HEK293 (cell line): ENCODE results near the gene TTLL9.

Experiments
- GFI1B ChIP-seq: fragments of 450-650 bp; formaldehyde crosslinking; IDR thresholded peaks from 2 replicates; pipeline ENCODE4 v1.5.1; 2016; ENCODE audit warnings: missing biosample characterization, missing genetic modification characterization
- IKZF3 ChIP-seq: fragments of 450-650 bp; IDR thresholded peaks from 2 replicates; pipeline ENCODE4 v1.5.0; 2018; ENCODE audit warnings: missing biosample characterization, mild to moderate bottlenecking, missing genetic modification characterization, moderate library complexity
- TCF7L2 ChIP-seq: IDR thresholded peaks from 2 replicates; pipeline ENCODE4 v1.6.1; 2011; ENCODE audit warnings: low read depth, mild to moderate bottlenecking, inconsistent platforms, low read length, moderate library complexity, borderline replicate concordance
- ZBTB21 ChIP-seq: fragments of 450-650 bp; formaldehyde crosslinking; IDR thresholded peaks from 2 replicates; pipeline ENCODE4 v1.5.1; 2017; ENCODE audit warnings: missing biosample characterization, missing genetic modification characterization
- ZNF10 ChIP-seq: fragments of 450-650 bp; formaldehyde crosslinking; IDR thresholded peaks from 2 replicates; pipeline ENCODE4 v1.5.1; 2017; ENCODE audit warnings: missing biosample characterization, missing genetic modification characterization
- ZNF114 ChIP-seq: fragments of 450-650 bp; formaldehyde crosslinking; IDR thresholded peaks from 2 replicates; pipeline ENCODE4 v1.5.0; 2017; ENCODE audit warnings: missing biosample characterization, missing genetic modification characterization
- ZNF221 ChIP-seq: fragments of 450-650 bp; formaldehyde crosslinking; IDR thresholded peaks from 2 replicates; pipeline ENCODE4 v1.5.1; 2017; ENCODE audit warnings: missing biosample characterization, missing genetic modification characterization, borderline replicate concordance
- ZNF248 ChIP-seq: fragments of 450-650 bp; formaldehyde crosslinking; IDR thresholded peaks from 2 replicates; pipeline ENCODE4 v1.5.1; 2017; ENCODE audit warnings: missing biosample characterization, missing genetic modification characterization
- ZNF626 ChIP-seq: fragments of 450-650 bp; sonication (Bioruptor Pico); formaldehyde crosslinking; IDR thresholded peaks from 2 replicates; pipeline ENCODE4 v1.5.1; 2018; ENCODE audit warnings: missing biosample characterization, missing genetic modification characterization, inconsistent platforms
- ZNF76 ChIP-seq: fragments of 450-650 bp; formaldehyde crosslinking; IDR thresholded peaks from 2 replicates; pipeline ENCODE4; 2016; ENCODE audit warnings: low read depth, missing biosample characterization, missing genetic modification characterization, borderline replicate concordance
- ZNF792 ChIP-seq: fragments of 450-650 bp; formaldehyde crosslinking; IDR thresholded peaks from 2 replicates; pipeline ENCODE4 v1.5.1; 2016; ENCODE audit warnings: missing biosample characterization, missing genetic modification characterization
- TF ChIP-seq, protein P1 (sequence below): fragments of 450-650 bp; formaldehyde crosslinking; IDR thresholded peaks from 2 replicates; pipeline ENCODE4 v1.5.1; 2016; ENCODE audit warnings: missing biosample characterization, missing genetic modification characterization
- TF ChIP-seq, protein P2 (sequence below): fragments of 450-650 bp; formaldehyde crosslinking; IDR thresholded peaks from 2 replicates; pipeline ENCODE4 v1.5.1; 2016; ENCODE audit warnings: missing biosample characterization, missing genetic modification characterization
- TF ChIP-seq, protein P3 (sequence below): fragments of 450-650 bp; formaldehyde crosslinking; IDR thresholded peaks from 2 replicates; pipeline ENCODE4 v1.5.1; 2016; ENCODE audit warnings: missing biosample characterization, missing genetic modification characterization

DNA sequence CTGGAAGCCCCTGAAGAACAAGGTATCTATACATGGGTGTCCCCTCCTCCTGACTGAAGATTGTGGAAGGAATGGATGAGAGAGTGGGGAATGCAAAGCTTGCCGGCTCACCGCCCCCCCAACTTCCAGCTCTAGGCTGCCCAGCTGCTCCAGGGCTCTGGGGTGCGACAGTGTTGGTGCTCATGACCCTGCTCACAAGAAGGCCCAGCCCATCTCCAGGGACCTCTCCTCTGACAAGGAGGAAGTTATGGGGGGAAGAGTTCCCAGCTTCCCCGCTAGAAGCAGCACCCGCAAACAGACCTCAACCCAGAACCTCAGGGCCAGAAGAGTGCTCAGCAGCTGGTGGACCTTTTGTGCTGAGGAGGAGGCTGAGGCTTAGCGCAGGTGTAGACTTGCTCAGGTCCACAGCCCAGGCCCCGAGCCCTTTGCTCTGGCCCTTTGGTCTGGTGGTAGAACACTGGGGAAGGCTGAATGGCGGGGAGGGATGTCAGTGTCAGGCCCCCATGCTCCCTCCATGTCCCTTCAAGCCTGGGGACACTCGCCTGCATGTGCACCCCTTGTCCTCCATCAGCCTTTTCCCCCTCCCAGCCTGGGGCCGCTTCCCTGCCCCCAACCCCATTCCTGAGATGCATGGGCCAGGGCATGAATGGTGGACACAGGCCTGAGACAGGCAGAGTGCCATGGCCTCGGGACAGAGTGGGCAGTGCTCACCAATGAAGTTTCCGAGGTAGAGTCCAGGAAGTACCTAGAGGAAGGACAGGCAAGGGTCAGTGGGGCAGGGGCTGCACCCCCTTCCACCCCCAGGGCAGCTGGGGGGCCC lies 1.4 kb upstream of the TTLL9 start:
- TF ChIP-seq, protein P1, sequence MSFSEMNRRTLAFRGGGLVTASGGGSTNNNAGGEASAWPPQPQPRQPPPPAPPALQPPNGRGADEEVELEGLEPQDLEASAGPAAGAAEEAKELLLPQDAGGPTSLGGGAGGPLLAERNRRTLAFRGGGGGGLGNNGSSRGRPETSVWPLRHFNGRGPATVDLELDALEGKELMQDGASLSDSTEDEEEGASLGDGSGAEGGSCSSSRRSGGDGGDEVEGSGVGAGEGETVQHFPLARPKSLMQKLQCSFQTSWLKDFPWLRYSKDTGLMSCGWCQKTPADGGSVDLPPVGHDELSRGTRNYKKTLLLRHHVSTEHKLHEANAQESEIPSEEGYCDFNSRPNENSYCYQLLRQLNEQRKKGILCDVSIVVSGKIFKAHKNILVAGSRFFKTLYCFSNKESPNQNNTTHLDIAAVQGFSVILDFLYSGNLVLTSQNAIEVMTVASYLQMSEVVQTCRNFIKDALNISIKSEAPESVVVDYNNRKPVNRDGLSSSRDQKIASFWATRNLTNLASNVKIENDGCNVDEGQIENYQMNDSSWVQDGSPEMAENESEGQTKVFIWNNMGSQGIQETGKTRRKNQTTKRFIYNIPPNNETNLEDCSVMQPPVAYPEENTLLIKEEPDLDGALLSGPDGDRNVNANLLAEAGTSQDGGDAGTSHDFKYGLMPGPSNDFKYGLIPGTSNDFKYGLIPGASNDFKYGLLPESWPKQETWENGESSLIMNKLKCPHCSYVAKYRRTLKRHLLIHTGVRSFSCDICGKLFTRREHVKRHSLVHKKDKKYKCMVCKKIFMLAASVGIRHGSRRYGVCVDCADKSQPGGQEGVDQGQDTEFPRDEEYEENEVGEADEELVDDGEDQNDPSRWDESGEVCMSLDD (tag by site-specific recombination) = no peak
- TF ChIP-seq, protein P2, sequence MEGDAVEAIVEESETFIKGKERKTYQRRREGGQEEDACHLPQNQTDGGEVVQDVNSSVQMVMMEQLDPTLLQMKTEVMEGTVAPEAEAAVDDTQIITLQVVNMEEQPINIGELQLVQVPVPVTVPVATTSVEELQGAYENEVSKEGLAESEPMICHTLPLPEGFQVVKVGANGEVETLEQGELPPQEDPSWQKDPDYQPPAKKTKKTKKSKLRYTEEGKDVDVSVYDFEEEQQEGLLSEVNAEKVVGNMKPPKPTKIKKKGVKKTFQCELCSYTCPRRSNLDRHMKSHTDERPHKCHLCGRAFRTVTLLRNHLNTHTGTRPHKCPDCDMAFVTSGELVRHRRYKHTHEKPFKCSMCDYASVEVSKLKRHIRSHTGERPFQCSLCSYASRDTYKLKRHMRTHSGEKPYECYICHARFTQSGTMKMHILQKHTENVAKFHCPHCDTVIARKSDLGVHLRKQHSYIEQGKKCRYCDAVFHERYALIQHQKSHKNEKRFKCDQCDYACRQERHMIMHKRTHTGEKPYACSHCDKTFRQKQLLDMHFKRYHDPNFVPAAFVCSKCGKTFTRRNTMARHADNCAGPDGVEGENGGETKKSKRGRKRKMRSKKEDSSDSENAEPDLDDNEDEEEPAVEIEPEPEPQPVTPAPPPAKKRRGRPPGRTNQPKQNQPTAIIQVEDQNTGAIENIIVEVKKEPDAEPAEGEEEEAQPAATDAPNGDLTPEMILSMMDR = no peak
- TF ChIP-seq ZNF221 (tag by site-specific recombination) (no peak), TCF7L2 (no peak), GFI1B (tag by site-specific recombination) (no peak), IKZF3 (tag by site-specific recombination) (no peak), ZNF626 (tag by site-specific recombination) (no peak), ZNF792 (tag by site-specific recombination) (no peak), ZNF76 (tag by site-specific recombination) (no peak), ZNF114 (no peak), ZNF248 (tag by site-specific recombination) (no peak), ZBTB21 (tag by site-specific recombination) (no peak), ZNF10 (tag by site-specific recombination) (no peak)
- TF ChIP-seq, protein P3, sequence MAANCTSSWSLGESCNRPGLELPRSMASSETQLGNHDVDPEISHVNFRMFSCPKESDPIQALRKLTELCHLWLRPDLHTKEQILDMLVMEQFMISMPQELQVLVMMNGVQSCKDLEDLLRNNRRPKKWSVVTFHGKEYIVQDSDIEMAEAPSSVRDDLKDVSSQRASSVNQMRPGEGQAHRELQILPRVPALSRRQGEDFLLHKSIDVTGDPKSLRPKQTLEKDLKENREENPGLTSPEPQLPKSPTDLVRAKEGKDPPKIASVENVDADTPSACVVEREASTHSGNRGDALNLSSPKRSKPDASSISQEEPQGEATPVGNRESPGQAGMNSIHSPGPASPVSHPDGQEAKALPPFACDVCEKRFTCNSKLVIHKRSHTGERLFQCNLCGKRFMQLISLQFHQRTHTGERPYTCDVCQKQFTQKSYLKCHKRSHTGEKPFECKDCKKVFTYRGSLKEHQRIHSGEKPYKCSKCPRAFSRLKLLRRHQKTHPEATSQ = no peak
